NT2/D1 (cell line): ENCODE data around the gene CCT7.

ENCODE experiments used
- SUZ12 ChIP-seq: IDR thresholded peaks from 2 replicates; pipeline ENCODE4 v1.6.1; 2011; ENCODE audit not compliant: insufficient read length, insufficient read depth; ENCODE audit errors: extremely low read depth
- YY1 ChIP-seq: IDR thresholded peaks from 2 replicates; pipeline ENCODE4 v1.6.1; 2011; ENCODE audit not compliant: insufficient read length, insufficient read depth
- ZNF274 ChIP-seq: IDR thresholded peaks from 2 replicates; pipeline ENCODE4 v1.6.1; 2011; ENCODE audit warnings: mild to moderate bottlenecking, low read depth, low read length

GRCh38 chr2:73300926-73301325 is 66.8 kb downstream of the CCT7 start:
- no peak for TF ChIP-seq YY1
- no peak for TF ChIP-seq ZNF274
- no peak for TF ChIP-seq SUZ12
